Measurements from ENCODE around the gene FAM53B.

The FAM53B gene

GRCh38 chr10:124743191-124744101, 732 bp downstream of the FAM53B start:
- Histone ChIP-seq H3K27ac (peak overlapping the region; percentile 63 to 98 (median 90)), H3K4me3 (peak overlapping the region; percentile 56 to 88 (median 72))

- H3K27ac ChIP-seq: peak overlapping the region; percentile 63 to 98 (median 90)
- peak overlapping the region; percentile 56 to 88 (median 72) for H3K4me3 ChIP-seq
These were observed 1.6 kb downstream of the FAM53B start for GRCh38 chr10:124742413-124743190.

- H3K27ac ChIP-seq: peak overlapping the region in 20 of 21 experiments; percentile 61 to 98 (median 90)
These were observed 2.2 kb downstream of the FAM53B start for GRCh38 chr10:124741922-124742412.

GRCh38 chr10:124741281-124741921, 2.8 kb downstream of the FAM53B start:
- Histone ChIP-seq H3K4me3 (peak overlapping the region; percentile 9 to 88 (median 66)), H3K27ac (peak overlapping the region in 20 of 21 experiments; percentile 61 to 98 (median 90))

More at GRCh38 chr10:124741922-124742412, 2.2 kb downstream of the FAM53B start:
- H3K4me3 ChIP-seq: peak overlapping the region; percentile 56 to 88 (median 72)

GRCh38 chr10:124740369-124741280, 3.6 kb downstream of the FAM53B start:
- Histone ChIP-seq H3K4me3 (peak overlapping the region in 6 of 7 experiments; percentile 2 to 66 (median 14)), H3K27ac (peak overlapping the region in 20 of 21 experiments; percentile 61 to 98 (median 90))

- Histone ChIP-seq H3K4me3 (peak overlapping the region in 3 of 7 experiments; percentile 2 to 66 (median 10)), H3K27ac (peak overlapping the region in 20 of 21 experiments; percentile 51 to 98 (median 90))
These were observed 4.2 kb downstream of the FAM53B start for GRCh38 chr10:124739986-124740368.

GRCh38 chr10:124739119-124739921, 4.9 kb downstream of the FAM53B start:
- Histone ChIP-seq H3K27ac (peak overlapping the region in 19 of 21 experiments; percentile 51 to 98 (median 90)), H3K4me3 (no peak overlapping the region)

GRCh38 chr10:124738441-124738840, 5.7 kb downstream of the FAM53B start:
- Histone ChIP-seq H3K27ac (peak overlapping the region in 9 of 21 experiments; percentile 3 to 98 (median 87)), H3K4me3 (no peak overlapping the region)

- Histone ChIP-seq H3K27ac (peak overlapping the region in 14 of 21 experiments; percentile 9 to 98 (median 56)), H3K4me3 (no peak overlapping the region)
These were observed 6.5 kb downstream of the FAM53B start for GRCh38 chr10:124737708-124738107.

GRCh38 chr10:124737221-124737620, 7.0 kb downstream of the FAM53B start:
- Histone ChIP-seq H3K4me3 (no peak overlapping the region), H3K27ac (peak overlapping the region in 16 of 21 experiments; percentile 1 to 98 (median 47))

GRCh38 chr10:124736491-124737136, 7.6 kb downstream of the FAM53B start:
- H3K27ac ChIP-seq: peak overlapping the region in 19 of 21 experiments; percentile 1 to 98 (median 62)
- peak overlapping the region in 1 of 7 experiments; percentile 12 for H3K4me3 ChIP-seq

GRCh38 chr10:124735491-124736286, 8.5 kb downstream of the FAM53B start:
- H3K27ac ChIP-seq: peak overlapping the region in 19 of 21 experiments; percentile 1 to 98 (median 59)
- H3K4me3 ChIP-seq: peak overlapping the region in 1 of 7 experiments; percentile 12

GRCh38 chr10:124734311-124735166, 9.6 kb downstream of the FAM53B start:
- peak overlapping the region in 16 of 21 experiments; percentile 16 to 98 (median 65) for H3K27ac ChIP-seq
- no peak overlapping the region for H3K4me3 ChIP-seq

GRCh38 chr10:124733571-124734245, 10.5 kb downstream of the FAM53B start:
- H3K4me3 ChIP-seq: no peak overlapping the region
- H3K27ac ChIP-seq: peak overlapping the region in 20 of 21 experiments; percentile 3 to 98 (median 60)

Measured in skin epidermis (tissue), 12 donors.